H9 (cell line): ENCODE data around the gene RPN1. TPM values are rescaled to one million over a fixed set of nuclear protein-coding genes. Genes with fewer than 3 reads are reported as not detected.

Experiments used
- DNase-seq: peaks from one replicate; pipeline ENCODE4 v3.0.0-alpha.2; 2017
- H2AFZ ChIP-seq: one replicate; pipeline ENCODE4 v1.6.1; 2013; ENCODE audit warnings: mild to moderate bottlenecking, low read length, control low read depth, moderate library complexity
- H2AK5ac ChIP-seq: 2 replicates; pipeline ENCODE4 v1.6.1; 2013; ENCODE audit warnings: low read length, control low read depth, mixed read lengths; ENCODE audit not compliant: insufficient read length
- H2BK120ac ChIP-seq: one replicate; pipeline ENCODE4 v1.6.1; 2013; ENCODE audit warnings: low read depth, mild to moderate bottlenecking, low read length, control low read depth, inconsistent platforms; ENCODE audit not compliant: poor library complexity, severe bottlenecking
- H2BK12ac ChIP-seq: 2 replicates; pipeline ENCODE4 v1.6.1; 2013; ENCODE audit warnings: low read length, control low read depth, mixed read lengths, low read depth; ENCODE audit not compliant: insufficient read length
- H2BK15ac ChIP-seq: 2 replicates; pipeline ENCODE4 v1.6.1; 2013; ENCODE audit warnings: low read depth, low read length, control low read depth
- H2BK20ac ChIP-seq: one replicate; pipeline ENCODE4 v1.6.1; 2013; ENCODE audit warnings: low read depth, mild to moderate bottlenecking, low read length, control low read depth, inconsistent platforms; ENCODE audit not compliant: poor library complexity, severe bottlenecking
- H2BK5ac ChIP-seq: 2 replicates; pipeline ENCODE4 v1.6.1; 2013; ENCODE audit warnings: low read length, control low read depth, mixed read lengths; ENCODE audit not compliant: insufficient read length
- H3K14ac ChIP-seq: 2 replicates; pipeline ENCODE4 v1.6.1; 2013; ENCODE audit warnings: low read length, control low read depth; ENCODE audit not compliant: insufficient read depth
- H3K18ac ChIP-seq: 2 replicates; pipeline ENCODE4 v1.6.1; 2013; ENCODE audit warnings: low read depth, mild to moderate bottlenecking, mixed read lengths, low read length, control low read depth; ENCODE audit not compliant: insufficient read length
- H3K23ac ChIP-seq: 2 replicates; pipeline ENCODE4 v1.6.1; 2013; ENCODE audit warnings: low read length, control low read depth, mixed read lengths, low read depth; ENCODE audit not compliant: insufficient read length
- H3K23me2 ChIP-seq: 2 replicates; pipeline ENCODE4 v1.6.1; 2013; ENCODE audit warnings: low read depth, mild to moderate bottlenecking, mixed read lengths, low read length, control low read depth; ENCODE audit not compliant: insufficient read length, poor library complexity, severe bottlenecking
- H3K27ac ChIP-seq: 2 replicates; pipeline ENCODE4 v1.5.1; 2013; ENCODE audit warnings: low read length, control low read depth, mixed read lengths, low read depth; ENCODE audit not compliant: insufficient read length
- H3K27me3 ChIP-seq: 2 replicates; pipeline ENCODE4 v1.6.1; 2013; ENCODE audit warnings: low read length, control low read depth, inconsistent platforms; ENCODE audit not compliant: insufficient read depth
- H3K4ac ChIP-seq: 2 replicates; pipeline ENCODE4 v1.6.1; 2013; ENCODE audit warnings: low read depth, mild to moderate bottlenecking, control low read depth, inconsistent platforms, low read length, moderate library complexity
- H3K4me1 ChIP-seq: 2 replicates; pipeline ENCODE4 v1.6.1; 2013; ENCODE audit warnings: low read length, control low read depth, inconsistent platforms; ENCODE audit not compliant: insufficient read depth
- H3K4me2 ChIP-seq: 2 replicates; pipeline ENCODE4 v1.6.1; 2013; ENCODE audit warnings: low read length, control low read depth, mixed read lengths; ENCODE audit not compliant: insufficient read length, insufficient read depth
- H3K56ac ChIP-seq: 2 replicates; pipeline ENCODE4 v1.6.1; 2013; ENCODE audit warnings: low read depth, mild to moderate bottlenecking, mixed read lengths, low read length, control low read depth; ENCODE audit not compliant: insufficient read length
- H3K79me1 ChIP-seq: 2 replicates; pipeline ENCODE4 v1.6.1; 2013; ENCODE audit warnings: low read depth, mild to moderate bottlenecking, moderate library complexity, low read length, control low read depth, inconsistent platforms; ENCODE audit not compliant: insufficient read depth, poor library complexity, severe bottlenecking
- H3K79me2 ChIP-seq: 2 replicates; pipeline ENCODE4 v1.6.1; 2013; ENCODE audit warnings: low read length, control low read depth, inconsistent platforms; ENCODE audit not compliant: insufficient read depth
- H3K9ac ChIP-seq: 2 replicates; pipeline ENCODE4 v1.6.1; 2013; ENCODE audit warnings: low read length, control low read depth, mixed read lengths; ENCODE audit not compliant: insufficient read length; ENCODE audit errors: extremely low read depth
- H3K9me3 ChIP-seq: one replicate; pipeline ENCODE4 v1.6.1; 2013; ENCODE audit warnings: low read depth, low read length, inconsistent platforms; ENCODE audit not compliant: control insufficient read depth
- H3T11ph ChIP-seq: one replicate; pipeline ENCODE4 v1.6.1; 2013; ENCODE audit warnings: mild to moderate bottlenecking, low read length, control low read depth, inconsistent platforms
- H4K20me1 ChIP-seq: one replicate; pipeline ENCODE4 v1.6.1; 2013; ENCODE audit not compliant: control insufficient read depth, insufficient read length, insufficient read depth
- H4K5ac ChIP-seq: 2 replicates; pipeline ENCODE4 v1.6.1; 2013; ENCODE audit warnings: low read depth, mild to moderate bottlenecking, mixed read lengths, low read length, control low read depth; ENCODE audit not compliant: insufficient read length
- H4K8ac ChIP-seq: replicated peaks from 2 replicates; pipeline ENCODE4 v1.6.1; 2013; ENCODE audit warnings: low read length, control low read depth, mixed read lengths, low read depth; ENCODE audit not compliant: insufficient read length
- H4K91ac ChIP-seq: 2 replicates; pipeline ENCODE4 v1.6.1; 2013; ENCODE audit warnings: low read depth, mild to moderate bottlenecking, moderate library complexity, mixed read lengths, low read length, control low read depth; ENCODE audit not compliant: insufficient read length
- H3K27ac Mint-ChIP-seq, 3 experiments: 2 replicates in 2 of 3; 3 replicates in 1 of 3; pipeline ENCODE4 v1.8.0; 2020 to 2021; ENCODE audit warnings: mixed read lengths in 3 of 3, mild to moderate bottlenecking in 1 of 3, moderate library complexity in 1 of 3
- H3K27me3 Mint-ChIP-seq: 2 replicates; pipeline ENCODE4 v1.8.0; 2021; ENCODE audit warnings: low read depth, mild to moderate bottlenecking, moderate library complexity, mixed read lengths
- H3K36me3 Mint-ChIP-seq, 3 experiments: 2 replicates in 2 of 3; 3 replicates in 1 of 3; pipeline ENCODE4 v1.8.0; 2020 to 2021; ENCODE audit warnings: low read depth in 3 of 3, mixed read lengths in 3 of 3; ENCODE audit not compliant: insufficient read depth in 1 of 3
- H3K4me1 Mint-ChIP-seq, 2 experiments: 2 replicates each; pipeline ENCODE4 v1.8.0; 2020; ENCODE audit warnings: mixed read lengths in 2 of 2
- H3K4me3 Mint-ChIP-seq, 2 experiments: 2 replicates in 1 of 2; 3 replicates in 1 of 2; pipeline ENCODE4 v1.8.0; 2020 to 2021; ENCODE audit warnings: mild to moderate bottlenecking in 2 of 2, mixed read lengths in 2 of 2, moderate library complexity in 1 of 2
- H3K9me3 Mint-ChIP-seq, 2 experiments: 2 replicates in 1 of 2; 3 replicates in 1 of 2; pipeline ENCODE4 v1.8.0; 2020; ENCODE audit warnings: mild to moderate bottlenecking in 2 of 2, mixed read lengths in 2 of 2, moderate library complexity in 1 of 2
- WGBS: extraction: QIAGEN DNeasy Blood & Tissue Kit; methylation state at CpG from one replicate; pipeline ENCODE4 v1.1.7; 2013; ENCODE audit warnings: missing lambda C conversion rate, low lambda C conversion rate, mixed read lengths; ENCODE audit not compliant: insufficient read length; ENCODE audit errors: extremely low coverage; 5-methylcytosine and 5-hydroxymethylcytosine counted together
- total RNA-seq: library from RNA; stranded (reverse); gene quantifications from 2 replicates; pipeline ENCODE4 v1.2.1, GENCODE V29; 2021
- TF ChIP-seq, protein P1 (sequence below): fragments of 200-600 bp; sonication (generic); conservative IDR thresholded peaks from 3 replicates; pipeline ENCODE4 v1.8.0; 2021; ENCODE audit warnings: antibody characterized with exemption, mild to moderate bottlenecking

RPN1 gene
- total RNA-seq, 1 experiment from 2014 or later, result 174 TPM

- no peak overlapping the region for H4K5ac ChIP-seq
- H3K9ac ChIP-seq, result no peak overlapping the region
- WGBS, result no CpG with 5 or more reads among the region's 11 CpGs
- H2BK15ac ChIP-seq, result no peak overlapping the region
- H3K18ac ChIP-seq, result no peak overlapping the region
- H2BK20ac ChIP-seq, result no peak overlapping the region
- no peaks in the 10 kb centered on the region for H3K9me3 Mint-ChIP-seq
- H3K4me3 Mint-ChIP-seq, result no peak overlapping the region
- H3K27ac Mint-ChIP-seq, result no peak overlapping the region
- H2AFZ ChIP-seq, result no peak overlapping the region
- H4K20me1 ChIP-seq, result no peaks in the 10 kb centered on the region
- no peak for DNase-seq
- no peaks in the 10 kb centered on the region for H3K27me3 ChIP-seq
- H3K79me1 ChIP-seq, result no peaks in the 10 kb centered on the region
- no peaks in the 10 kb centered on the region for H3K9me3 ChIP-seq
- H3K56ac ChIP-seq, result no peak overlapping the region
- peaks cover 5% of the 10 kb centered on the region for H3K23me2 ChIP-seq
- H2BK12ac ChIP-seq, result no peak overlapping the region
- H3K27ac ChIP-seq, result no peak overlapping the region
- H2AK5ac ChIP-seq, result no peak overlapping the region
- no peak overlapping the region for H3K23ac ChIP-seq
- H2BK5ac ChIP-seq, result no peak overlapping the region
- no peaks in the 10 kb centered on the region for H3K36me3 Mint-ChIP-seq
- H3K27me3 Mint-ChIP-seq, result peaks cover 5% of the 10 kb centered on the region; the same call in 1 of the 2 replicates
- no peak overlapping the region for H2BK120ac ChIP-seq
- H3K79me2 ChIP-seq, result no peaks in the 10 kb centered on the region
- no peak overlapping the region for H3T11ph ChIP-seq
- no peak overlapping the region for H3K4me2 ChIP-seq
- no peaks in the 10 kb centered on the region for H3K4me1 ChIP-seq
- TF ChIP-seq, protein P1, sequence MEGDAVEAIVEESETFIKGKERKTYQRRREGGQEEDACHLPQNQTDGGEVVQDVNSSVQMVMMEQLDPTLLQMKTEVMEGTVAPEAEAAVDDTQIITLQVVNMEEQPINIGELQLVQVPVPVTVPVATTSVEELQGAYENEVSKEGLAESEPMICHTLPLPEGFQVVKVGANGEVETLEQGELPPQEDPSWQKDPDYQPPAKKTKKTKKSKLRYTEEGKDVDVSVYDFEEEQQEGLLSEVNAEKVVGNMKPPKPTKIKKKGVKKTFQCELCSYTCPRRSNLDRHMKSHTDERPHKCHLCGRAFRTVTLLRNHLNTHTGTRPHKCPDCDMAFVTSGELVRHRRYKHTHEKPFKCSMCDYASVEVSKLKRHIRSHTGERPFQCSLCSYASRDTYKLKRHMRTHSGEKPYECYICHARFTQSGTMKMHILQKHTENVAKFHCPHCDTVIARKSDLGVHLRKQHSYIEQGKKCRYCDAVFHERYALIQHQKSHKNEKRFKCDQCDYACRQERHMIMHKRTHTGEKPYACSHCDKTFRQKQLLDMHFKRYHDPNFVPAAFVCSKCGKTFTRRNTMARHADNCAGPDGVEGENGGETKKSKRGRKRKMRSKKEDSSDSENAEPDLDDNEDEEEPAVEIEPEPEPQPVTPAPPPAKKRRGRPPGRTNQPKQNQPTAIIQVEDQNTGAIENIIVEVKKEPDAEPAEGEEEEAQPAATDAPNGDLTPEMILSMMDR, result no peak
- no peak overlapping the region for H3K4ac ChIP-seq
- H4K8ac ChIP-seq, result no peak overlapping the region
- no peak overlapping the region for H4K91ac ChIP-seq
- H3K14ac ChIP-seq, result no peak overlapping the region
- peaks cover 5% of the 10 kb centered on the region in 2 experiments for H3K4me1 Mint-ChIP-seq
Measured at GRCh38 chr3:128684986-128685726, 34.5 kb upstream of the RPN1 start.
